ENCODE results near the gene FNDC8. TPM values are rescaled to one million over a fixed set of nuclear protein-coding genes. Genes with fewer than 3 reads are reported as not detected.
A peak's percentile ranks its signal among the peaks of the same experiment; 100 is the strongest.

FNDC8 gene
- polyA plus RNA-seq, 3 donors = not detected

- Histone ChIP-seq H3K4me1 (ENCODE audit: control insufficient read depth in 1 of 2, insufficient read depth in 2 of 2, low read length in 2 of 2) (peaks cover 31 to 32% of the 10 kb centered on the region in 2 donors), H3K79me2 (ENCODE audit: insufficient read depth, low read length) (peaks cover 88% of the 10 kb centered on the region)
- H3K27ac Mint-ChIP-seq = no peak overlapping the region
Observed at GRCh38 chr17:35076874-35077273, 44.5 kb upstream of the FNDC8 start.

DNA sequence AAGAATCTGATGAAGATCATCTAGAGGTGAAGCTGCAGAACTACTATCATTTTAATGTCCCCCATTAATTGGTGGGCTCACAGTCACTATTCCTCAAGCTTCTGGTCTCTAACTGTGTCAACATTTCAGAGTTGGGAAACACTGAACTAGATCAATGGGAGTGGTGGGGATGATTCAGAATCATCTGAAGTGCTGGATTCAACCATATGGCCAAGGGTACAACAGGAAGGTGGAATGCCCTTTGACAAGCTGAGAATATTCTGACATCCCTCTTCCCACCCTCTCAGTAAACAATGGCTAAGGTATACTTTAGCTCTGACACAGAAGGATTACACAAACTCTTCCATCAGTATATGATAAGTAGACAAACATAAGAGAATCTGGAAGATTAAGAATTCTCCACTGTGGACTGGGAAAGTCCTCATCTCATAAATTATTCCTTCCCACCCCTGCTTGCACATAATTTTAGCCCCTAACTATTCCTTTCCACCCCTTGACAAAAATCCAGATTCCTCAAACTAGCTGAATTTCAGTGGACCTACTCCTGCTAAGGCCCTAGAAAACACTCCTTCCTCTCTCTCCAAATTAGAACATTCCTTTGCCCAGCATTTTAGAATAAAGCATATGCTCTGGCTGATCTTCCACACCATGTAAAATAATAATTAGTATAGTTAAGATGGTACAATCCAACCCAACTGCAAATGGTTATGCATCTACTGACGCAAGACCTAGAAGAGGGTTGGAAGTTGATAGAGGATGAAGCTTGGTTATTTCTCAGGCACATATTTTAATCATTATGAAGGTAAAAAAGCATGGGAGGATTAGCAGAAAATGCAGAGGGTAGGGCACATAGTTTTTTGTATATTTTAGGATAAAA is 41.6 kb upstream of the FNDC8 start:
- Histone ChIP-seq H3K36me3 (replicated peaks in 1 of 2; ENCODE audit: control insufficient read depth in 1 of 2, insufficient read depth in 2 of 2, low read length in 2 of 2) (no peaks in the 10 kb centered on the region), H3K4me1 (ENCODE audit: control insufficient read depth in 1 of 2, insufficient read depth in 2 of 2, low read length in 2 of 2) (peaks cover 10 to 14% of the 10 kb centered on the region in 2 donors), H3K4me2 (replicated peaks; ENCODE audit: extremely low read depth, low read length, poor library complexity, severe bottlenecking) (no peak overlapping the region), H2AFZ (ENCODE audit: insufficient read depth, low read depth, low read length, poor library complexity, severe bottlenecking) (no peak overlapping the region), H3K27me3 (ENCODE audit: control insufficient read depth in 2 of 2, insufficient read depth in 2 of 2, low read length in 2 of 2) (no peaks in the 10 kb centered on the region), H4K20me1 (ENCODE audit: insufficient read depth, low read length) (peaks cover 42% of the 10 kb centered on the region), H3K9ac (ENCODE audit: insufficient read depth, low read length, poor library complexity, severe bottlenecking) (no peak overlapping the region), H3K4me3 (replicated peaks in 1 of 3; ENCODE audit: low read depth in 2 of 3, low read length in 3 of 3) (no peak overlapping the region), H3K27ac (ENCODE audit: low read depth in 1 of 2, low read length in 2 of 2) (peak overlapping the region in 1 of 2 donors; percentile 16), H3K9me3 (replicated peaks in 1 of 2; ENCODE audit: control insufficient read depth in 1 of 2, insufficient read depth in 1 of 2, low read length in 2 of 2) (no peaks in the 10 kb centered on the region), H3K79me2 (ENCODE audit: insufficient read depth, low read length) (peaks cover 95% of the 10 kb centered on the region)
- Mint-ChIP-seq H3K9me3 (no peaks in the 10 kb centered on the region), H3K4me1 (peaks cover 35% of the 10 kb centered on the region), H3K4me3 (no peak overlapping the region), H3K36me3 (peaks cover 0 to 10% of the 10 kb centered on the region in 2 donors), H3K27ac (peak overlapping the region in 1 of 7 donors; percentile 16), H3K27me3 (ENCODE audit: low read depth in 3 of 3) (no peaks in the 10 kb centered on the region)
- TF ChIP-seq, protein P1, sequence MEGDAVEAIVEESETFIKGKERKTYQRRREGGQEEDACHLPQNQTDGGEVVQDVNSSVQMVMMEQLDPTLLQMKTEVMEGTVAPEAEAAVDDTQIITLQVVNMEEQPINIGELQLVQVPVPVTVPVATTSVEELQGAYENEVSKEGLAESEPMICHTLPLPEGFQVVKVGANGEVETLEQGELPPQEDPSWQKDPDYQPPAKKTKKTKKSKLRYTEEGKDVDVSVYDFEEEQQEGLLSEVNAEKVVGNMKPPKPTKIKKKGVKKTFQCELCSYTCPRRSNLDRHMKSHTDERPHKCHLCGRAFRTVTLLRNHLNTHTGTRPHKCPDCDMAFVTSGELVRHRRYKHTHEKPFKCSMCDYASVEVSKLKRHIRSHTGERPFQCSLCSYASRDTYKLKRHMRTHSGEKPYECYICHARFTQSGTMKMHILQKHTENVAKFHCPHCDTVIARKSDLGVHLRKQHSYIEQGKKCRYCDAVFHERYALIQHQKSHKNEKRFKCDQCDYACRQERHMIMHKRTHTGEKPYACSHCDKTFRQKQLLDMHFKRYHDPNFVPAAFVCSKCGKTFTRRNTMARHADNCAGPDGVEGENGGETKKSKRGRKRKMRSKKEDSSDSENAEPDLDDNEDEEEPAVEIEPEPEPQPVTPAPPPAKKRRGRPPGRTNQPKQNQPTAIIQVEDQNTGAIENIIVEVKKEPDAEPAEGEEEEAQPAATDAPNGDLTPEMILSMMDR (IDR thresholded peaks at IDR 0.05) = no peak
- WGBS (ENCODE audit: insufficient coverage) = no CpG with 5 or more reads among the region's 1 CpG
- intact Hi-C loops (cut with micrococcal nuclease) = no loop called here
- peak in 1 of 3 donors; percentile 23 for DNase-seq

More at GRCh38 chr17:35076874-35077273, 44.5 kb upstream of the FNDC8 start:
- Histone ChIP-seq H3K27ac (ENCODE audit: low read depth in 1 of 2, low read length in 2 of 2) (no peak overlapping the region), H3K4me2 (replicated peaks; ENCODE audit: extremely low read depth, low read length, poor library complexity, severe bottlenecking) (no peak overlapping the region), H3K27me3 (ENCODE audit: control insufficient read depth in 2 of 2, insufficient read depth in 2 of 2, low read length in 2 of 2) (no peaks in the 10 kb centered on the region), H3K36me3 (replicated peaks in 1 of 2; ENCODE audit: control insufficient read depth in 1 of 2, insufficient read depth in 2 of 2, low read length in 2 of 2) (no peaks in the 10 kb centered on the region), H4K20me1 (ENCODE audit: insufficient read depth, low read length) (peaks cover 41% of the 10 kb centered on the region), H3K9ac (ENCODE audit: insufficient read depth, low read length, poor library complexity, severe bottlenecking) (no peak overlapping the region), H3K9me3 (replicated peaks in 1 of 2; ENCODE audit: control insufficient read depth in 1 of 2, insufficient read depth in 1 of 2, low read length in 2 of 2) (no peaks in the 10 kb centered on the region), H3K4me3 (replicated peaks in 1 of 3; ENCODE audit: low read depth in 2 of 3, low read length in 3 of 3) (no peak overlapping the region), H2AFZ (ENCODE audit: insufficient read depth, low read depth, low read length, poor library complexity, severe bottlenecking) (no peak overlapping the region)
- H3K4me3 Mint-ChIP-seq = no peak overlapping the region
- TF ChIP-seq, protein P1 (IDR thresholded peaks at IDR 0.05) = no peak
- intact Hi-C loops (cut with micrococcal nuclease) = no loop called here
- H3K9me3 Mint-ChIP-seq = no peaks in the 10 kb centered on the region
- no peak for DNase-seq
- peaks cover 60% of the 10 kb centered on the region for H3K4me1 Mint-ChIP-seq
- no peaks in the 10 kb centered on the region for H3K36me3 Mint-ChIP-seq
- H3K27me3 Mint-ChIP-seq (ENCODE audit: low read depth in 3 of 3) = no peaks in the 10 kb centered on the region
- no CpG with 5 or more reads among the region's 1 CpG for WGBS (ENCODE audit: insufficient coverage)

All from CD14-positive monocyte (primary cell).